C4-2B (cell line): ENCODE data around the gene GPX3.

Experiments used
- CTCF ChIP-seq: fragments of 450-650 bp; conservative IDR thresholded peaks from 2 replicates; pipeline ENCODE4 v1.5.1; 2017; ENCODE audit warnings: mild to moderate bottlenecking
- ZFX ChIP-seq: fragments of 450-650 bp; IDR thresholded peaks from 2 replicates; pipeline ENCODE4 v1.6.1; 2017

- TF ChIP-seq CTCF (no peak), ZFX (no peak)
Measured at GRCh38 chr5:151029179-151030055, 9.0 kb downstream of the GPX3 start.
